ENCODE measurements around the gene TBC1D7.

The TBC1D7 gene

GRCh38 chr6:13272131-13273046, 55.9 kb downstream of the TBC1D7 start:
- no peak for DNase-seq (ENCODE audit: low read depth in 2 of 2)

DNA sequence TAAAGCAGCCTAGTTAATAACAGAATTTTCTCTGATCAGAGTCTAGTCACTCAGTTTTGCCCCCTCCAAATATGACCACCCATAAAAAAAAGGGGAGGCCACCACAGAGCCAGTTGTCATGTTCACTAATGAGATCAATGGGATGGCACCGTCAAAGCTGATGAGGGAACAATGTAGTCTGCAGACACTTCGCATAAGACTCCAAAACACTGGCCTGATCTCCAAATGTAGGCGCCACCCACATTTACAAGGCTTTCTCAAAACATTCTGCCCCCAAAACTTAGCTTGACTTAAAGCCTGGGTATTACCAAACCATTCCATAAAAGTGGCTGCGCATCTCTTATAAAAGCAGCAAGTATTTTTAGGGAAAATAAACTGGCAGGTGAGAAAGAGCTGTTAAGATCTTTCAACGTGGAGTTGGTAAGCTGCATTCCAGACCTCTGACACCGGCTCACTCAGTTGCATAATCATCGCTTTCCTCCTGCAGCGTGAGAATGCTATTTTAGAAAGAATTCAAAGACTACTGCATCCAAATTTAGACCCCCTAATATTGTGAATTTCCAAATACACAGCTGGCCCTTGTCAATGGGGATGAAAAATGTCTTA, 59.3 kb downstream of the TBC1D7 start:
- DNase-seq (ENCODE audit: low read depth in 2 of 2): no peak

DNA sequence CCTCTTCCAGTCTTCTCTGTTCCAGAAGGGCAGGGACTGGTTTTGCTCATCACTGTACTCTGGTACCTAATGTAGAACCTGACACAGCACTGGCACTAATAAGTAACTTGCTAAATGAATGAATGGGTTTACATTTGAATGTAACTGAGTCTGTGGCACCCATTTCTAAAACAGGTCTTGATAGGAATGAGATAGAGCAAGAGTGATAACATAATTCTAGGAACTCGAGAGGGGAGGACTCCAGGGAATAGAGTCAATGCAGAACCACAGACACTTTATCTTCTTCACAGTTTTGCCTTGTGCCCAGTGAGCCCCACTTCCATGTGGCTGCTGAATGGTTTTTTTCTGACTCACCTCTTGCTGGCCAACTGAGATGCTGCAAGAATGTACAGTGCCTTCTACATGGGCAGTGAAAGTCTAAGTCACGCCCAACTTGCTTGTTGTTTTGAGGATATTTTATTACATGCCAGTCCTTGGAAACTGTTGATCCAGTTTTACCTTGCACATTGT, 61.1 kb downstream of the TBC1D7 start:
- DNase-seq (ENCODE audit: low read depth in 2 of 2): no peak

DNA sequence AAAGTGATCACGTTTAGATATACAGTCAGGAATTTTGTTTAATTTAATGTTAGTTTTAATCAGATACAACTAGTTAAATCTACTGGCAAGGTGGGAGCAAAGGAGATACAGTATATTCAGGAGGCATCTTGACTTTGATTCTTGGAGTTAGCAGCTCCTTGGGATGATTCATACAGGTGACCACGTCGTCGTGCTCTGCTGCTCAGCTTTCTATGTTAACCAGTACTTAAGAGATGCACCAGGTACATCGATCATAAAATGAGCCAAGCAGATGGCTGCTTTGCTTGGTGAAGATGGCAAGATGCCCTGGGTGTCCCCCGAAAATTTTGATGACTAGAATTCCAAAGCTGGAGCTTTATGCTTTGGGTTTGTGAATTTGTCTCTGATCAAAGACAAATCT, 64.7 kb downstream of the TBC1D7 start:
- DNase-seq (ENCODE audit: low read depth in 2 of 2): no peak

- DNase-seq (ENCODE audit: low read depth in 2 of 2): no peak
Observed at GRCh38 chr6:13262302-13263230, 65.8 kb downstream of the TBC1D7 start.

DNA sequence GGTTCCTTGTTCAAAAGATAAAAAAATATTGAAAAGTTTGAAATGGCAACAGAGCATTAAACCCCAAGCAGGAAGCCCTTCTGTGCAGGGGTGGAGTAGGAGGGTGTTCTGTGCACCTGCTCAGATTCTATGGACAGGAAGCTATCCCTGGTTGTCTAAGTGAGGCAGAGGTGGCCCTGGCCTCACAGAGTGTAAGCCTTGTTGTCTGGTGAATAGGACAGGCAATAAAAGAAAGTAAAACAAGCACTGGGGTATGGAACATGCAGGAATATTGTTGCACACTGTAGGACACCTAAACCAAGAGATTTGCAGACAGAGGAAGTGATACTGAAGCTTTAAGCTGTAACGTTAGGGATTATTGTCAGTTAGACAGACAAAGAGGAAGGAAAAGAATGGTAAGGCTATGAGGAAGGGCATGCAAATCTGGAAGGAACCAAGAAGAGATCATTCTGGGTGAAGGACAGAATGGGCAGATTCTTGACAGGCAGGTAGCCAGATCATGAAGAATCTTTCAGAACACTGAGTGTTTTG, 66.8 kb downstream of the TBC1D7 start:
- no peak for DNase-seq (ENCODE audit: low read depth in 2 of 2)

DNA sequence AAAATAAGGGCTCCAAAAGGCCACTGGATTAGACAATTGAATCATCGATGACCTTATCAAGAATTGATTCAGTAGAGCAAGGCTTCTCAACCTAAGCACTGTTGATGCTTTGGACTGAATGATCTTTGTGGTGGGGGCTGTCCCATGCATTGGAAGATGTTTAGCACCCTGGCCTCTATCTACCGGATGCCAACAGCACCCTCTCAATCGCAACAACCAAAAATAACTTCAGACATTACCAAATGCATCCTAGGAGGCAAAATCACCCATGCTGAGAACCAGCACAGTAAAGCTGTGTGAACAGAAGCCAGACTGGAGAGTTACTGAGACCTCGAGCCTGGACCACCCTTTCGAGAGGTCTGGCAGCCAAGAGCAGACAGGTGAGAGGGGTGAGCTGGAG, 67.5 kb downstream of the TBC1D7 start:
- no peak for DNase-seq (ENCODE audit: low read depth in 2 of 2)

- no peak for DNase-seq (ENCODE audit: low read depth in 2 of 2)
Observed at GRCh38 chr6:13260101-13260598, 68.2 kb downstream of the TBC1D7 start.

- DNase-seq (ENCODE audit: low read depth in 2 of 2): no peak
Observed at GRCh38 chr6:13259393-13259792, 68.9 kb downstream of the TBC1D7 start.

- DNase-seq (ENCODE audit: low read depth in 2 of 2): no peak
Observed at GRCh38 chr6:13256266-13257001, 71.9 kb downstream of the TBC1D7 start.

All from stimulated activated CD4-positive, alpha-beta T cell treated with anti-CD3 and anti-CD28 coated beads, Interleukin-1b, Interleukin-23, amount 100 ng/mL, for 4 hours (primary cell).